Inflammatory macrophage treated with lipopolysaccharide for 4 hours (primary cell): ENCODE data around the gene AKT2.
"Not testable (repeated sequence)": the region's sequence is repeated elsewhere in the genome, so short reads cannot be mapped to it uniquely, and the experiment has no call there.

Experiments
- DNase-seq: peaks from one replicate; pipeline ENCODE4 v3.0.0-alpha.2; 2020

AKT2 gene

DNA sequence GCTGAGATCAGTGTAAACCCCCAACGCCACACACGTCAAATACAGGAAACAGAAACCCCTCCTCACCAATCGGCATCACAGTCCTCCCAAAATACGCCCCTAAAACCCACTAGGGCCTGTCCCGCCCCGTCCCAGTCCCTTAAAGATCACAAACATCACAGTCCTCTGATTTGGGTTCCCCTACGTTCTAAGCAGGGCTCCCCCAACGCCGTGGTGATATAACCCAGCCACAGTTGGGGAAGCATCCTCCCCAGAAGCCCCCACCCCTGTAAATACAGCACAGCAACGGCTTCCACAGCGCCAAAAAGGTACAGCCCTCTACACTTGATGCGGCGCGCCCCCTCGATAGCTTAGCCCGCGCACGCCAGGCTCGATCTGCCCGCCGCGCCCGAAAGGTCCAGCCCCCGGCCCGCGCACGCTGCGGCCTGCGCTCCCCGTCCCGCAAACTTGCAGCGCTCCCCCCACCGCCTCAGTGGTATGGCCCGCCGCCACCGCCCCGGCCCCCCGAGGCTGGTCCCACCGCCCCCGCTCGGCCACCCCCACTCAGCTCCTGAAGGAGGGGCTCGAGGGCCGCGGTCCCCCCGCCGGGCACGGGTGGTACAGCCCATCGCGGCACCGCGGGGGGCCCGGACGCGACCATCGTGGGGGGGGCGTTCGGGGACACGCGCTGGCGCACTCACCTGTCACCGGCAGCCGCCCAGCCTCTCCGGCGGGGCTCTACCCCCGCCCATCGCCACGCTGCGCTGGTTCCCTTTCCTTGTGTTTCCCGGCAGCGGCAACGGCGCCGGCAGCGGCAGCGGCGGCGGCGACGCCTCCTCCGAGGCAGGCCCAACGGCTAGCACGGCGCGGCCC, at the start of gene AKT2:
TSS of gene AKT2 (minus strand) at position 845 of the 852 bp plus-strand sequence. CDS start 20,078 bp downstream, outside the sequence.
- peak; percentile 65 for DNase-seq

DNA sequence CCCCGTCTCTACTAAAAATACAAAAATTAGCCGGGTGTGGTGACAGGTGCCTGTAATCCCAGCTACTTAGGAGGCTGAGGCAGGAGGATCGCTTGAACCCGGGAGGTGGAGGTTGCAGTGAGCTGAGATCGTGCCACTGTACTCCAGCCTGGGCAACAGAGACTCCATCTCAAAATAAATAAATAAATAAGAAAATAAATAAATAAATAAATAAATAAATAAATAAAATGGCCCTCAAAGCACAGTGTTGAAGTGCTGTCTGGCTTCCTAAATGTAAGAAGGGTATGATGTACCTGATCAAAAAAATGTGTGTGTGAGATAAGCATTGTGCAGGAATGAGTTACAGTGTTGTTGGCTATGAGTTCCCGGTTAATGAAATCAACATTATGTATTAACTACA, 47.9 kb upstream of the AKT2 start:
- not testable (repeated sequence) for DNase-seq

GRCh38 chr19:40332669-40333068, 47.5 kb upstream of the AKT2 start:
- DNase-seq: no peak

GRCh38 chr19:40331052-40331451, 45.9 kb upstream of the AKT2 start:
- DNase-seq: no peak

DNA sequence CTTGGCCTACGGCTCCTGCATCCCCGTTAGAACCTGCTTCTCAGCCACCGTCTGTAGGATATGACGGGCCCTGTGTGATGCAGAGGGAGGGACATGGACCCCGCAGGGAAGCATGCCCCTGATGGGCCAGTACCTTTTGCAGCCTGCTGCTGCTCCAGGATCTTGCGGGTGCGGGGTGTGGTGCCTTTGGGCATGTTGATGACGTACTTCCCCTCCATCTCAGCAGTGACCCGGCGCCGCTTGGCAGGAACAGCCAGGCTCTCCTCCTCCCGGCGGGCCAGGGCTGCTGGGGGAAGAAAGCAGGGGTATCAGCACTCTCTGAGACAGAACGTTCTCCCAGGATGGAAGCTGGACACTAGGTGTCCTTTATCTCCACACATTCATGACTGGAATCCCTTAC, 41.1 kb upstream of the AKT2 start:
- DNase-seq: no peak

- DNase-seq: no peak
Observed at GRCh38 chr19:40323705-40324104, 38.6 kb upstream of the AKT2 start.

- DNase-seq: no peak
Observed at GRCh38 chr19:40322951-40323615, 37.9 kb upstream of the AKT2 start.

DNA sequence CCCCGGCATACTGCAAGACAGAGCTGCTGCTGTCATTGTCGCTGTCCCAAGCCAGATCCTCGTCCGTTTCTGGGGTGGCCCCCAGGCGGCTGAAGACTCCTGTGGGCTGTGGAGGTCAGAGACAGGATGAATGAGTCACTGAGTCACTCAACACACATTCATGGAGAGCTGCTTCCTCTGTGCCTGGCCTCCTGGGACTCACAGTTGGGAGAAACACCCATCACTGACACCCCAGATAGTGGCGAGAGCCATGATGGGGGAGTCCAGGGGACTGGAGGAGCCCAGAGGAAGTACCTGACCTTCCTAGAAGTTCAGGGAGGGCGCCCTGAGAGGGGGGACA, 37.1 kb upstream of the AKT2 start:
- no peak for DNase-seq

- DNase-seq: no peak
Observed at GRCh38 chr19:40321566-40322270, 36.6 kb upstream of the AKT2 start.

DNA sequence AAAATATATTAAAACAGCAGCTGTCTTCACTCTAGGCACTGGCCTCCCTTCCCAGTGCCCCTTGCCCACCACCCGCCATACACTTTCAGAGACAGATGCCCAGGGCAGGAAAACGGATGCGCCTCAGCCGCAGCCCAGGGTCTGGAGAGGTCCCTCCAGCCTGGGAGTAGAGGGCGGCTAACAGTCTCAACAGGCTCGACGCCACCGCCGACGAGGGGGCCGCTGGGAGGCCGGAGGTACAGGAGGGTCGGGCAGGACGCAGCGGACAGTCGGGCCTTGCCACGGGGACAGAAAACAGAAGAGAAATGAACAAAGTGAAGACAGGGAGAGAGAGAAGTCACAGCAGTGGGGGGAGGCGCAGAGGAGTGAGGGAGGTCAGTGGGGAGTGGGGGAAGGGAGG, 35.9 kb upstream of the AKT2 start:
- no peak for DNase-seq

DNA sequence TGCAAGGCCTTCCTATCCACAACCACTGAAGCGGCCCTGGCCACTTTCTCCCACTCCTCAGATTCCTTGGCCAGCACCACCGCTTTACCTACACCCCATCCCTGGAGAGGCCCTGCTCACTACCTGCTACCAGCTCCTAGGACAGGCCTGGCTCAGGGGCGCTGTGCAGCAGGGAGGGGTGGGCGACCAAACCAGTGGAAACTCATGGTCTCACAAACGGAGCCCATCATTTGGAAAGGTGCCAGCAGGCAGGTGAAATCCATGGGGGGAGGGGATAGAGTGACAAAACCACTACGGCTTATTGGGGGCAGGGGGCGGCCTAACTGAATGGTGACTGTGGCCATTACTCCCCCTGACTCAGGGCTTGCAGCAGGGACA, 35.4 kb upstream of the AKT2 start:
- no peak for DNase-seq

GRCh38 chr19:40317338-40317737, 32.2 kb upstream of the AKT2 start:
- DNase-seq: no peak

GRCh38 chr19:40315812-40316470, 30.8 kb upstream of the AKT2 start:
- DNase-seq: no peak

GRCh38 chr19:40314656-40315055, 29.5 kb upstream of the AKT2 start:
- peak; percentile 33 for DNase-seq

GRCh38 chr19:40313229-40313983, 28.3 kb upstream of the AKT2 start:
- no peak for DNase-seq

- DNase-seq: no peak
Observed at GRCh38 chr19:40312533-40312932, 27.4 kb upstream of the AKT2 start.

DNA sequence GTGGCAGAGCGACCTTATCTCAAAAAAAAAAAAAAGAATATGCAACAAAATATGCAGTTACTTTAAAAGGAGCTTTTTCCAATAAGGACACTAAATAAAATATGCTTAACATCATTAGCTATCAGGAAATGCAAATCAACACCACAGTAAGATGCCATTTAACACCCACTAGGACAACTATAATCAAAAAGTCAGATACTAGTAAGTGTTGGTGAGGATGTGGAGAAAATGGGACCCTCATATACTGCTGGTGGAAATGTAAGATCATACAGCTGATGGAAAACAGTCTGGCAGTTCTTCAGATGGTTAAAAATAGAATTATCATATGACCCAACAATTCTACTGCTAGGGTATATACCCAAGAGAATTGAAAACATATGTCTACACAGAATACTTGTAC, 24.5 kb upstream of the AKT2 start:
- DNase-seq: no peak

GRCh38 chr19:40305403-40305802, 20.3 kb upstream of the AKT2 start:
- DNase-seq: peak; percentile 83

DNA sequence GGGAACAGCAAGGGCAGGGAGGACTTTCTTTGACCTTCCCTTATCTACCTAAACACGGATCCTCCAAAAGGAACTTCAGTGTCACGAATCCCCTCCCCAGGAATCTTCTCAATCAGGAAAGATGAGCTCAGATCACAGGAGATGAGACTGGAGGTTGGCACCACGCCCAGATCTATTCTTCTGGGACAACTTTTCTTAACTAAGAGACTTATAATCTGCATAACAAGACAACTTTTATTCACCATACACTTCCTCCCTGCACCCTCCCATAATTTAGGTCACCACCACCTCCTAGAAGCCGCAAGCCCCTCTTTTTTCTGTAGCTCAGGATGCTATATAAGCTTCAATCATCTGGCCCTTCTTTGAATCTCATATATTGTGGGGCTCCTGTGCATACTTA, 19.2 kb upstream of the AKT2 start:
- no peak for DNase-seq

- no peak for DNase-seq
Observed at GRCh38 chr19:40303765-40304164, 18.6 kb upstream of the AKT2 start.

DNA sequence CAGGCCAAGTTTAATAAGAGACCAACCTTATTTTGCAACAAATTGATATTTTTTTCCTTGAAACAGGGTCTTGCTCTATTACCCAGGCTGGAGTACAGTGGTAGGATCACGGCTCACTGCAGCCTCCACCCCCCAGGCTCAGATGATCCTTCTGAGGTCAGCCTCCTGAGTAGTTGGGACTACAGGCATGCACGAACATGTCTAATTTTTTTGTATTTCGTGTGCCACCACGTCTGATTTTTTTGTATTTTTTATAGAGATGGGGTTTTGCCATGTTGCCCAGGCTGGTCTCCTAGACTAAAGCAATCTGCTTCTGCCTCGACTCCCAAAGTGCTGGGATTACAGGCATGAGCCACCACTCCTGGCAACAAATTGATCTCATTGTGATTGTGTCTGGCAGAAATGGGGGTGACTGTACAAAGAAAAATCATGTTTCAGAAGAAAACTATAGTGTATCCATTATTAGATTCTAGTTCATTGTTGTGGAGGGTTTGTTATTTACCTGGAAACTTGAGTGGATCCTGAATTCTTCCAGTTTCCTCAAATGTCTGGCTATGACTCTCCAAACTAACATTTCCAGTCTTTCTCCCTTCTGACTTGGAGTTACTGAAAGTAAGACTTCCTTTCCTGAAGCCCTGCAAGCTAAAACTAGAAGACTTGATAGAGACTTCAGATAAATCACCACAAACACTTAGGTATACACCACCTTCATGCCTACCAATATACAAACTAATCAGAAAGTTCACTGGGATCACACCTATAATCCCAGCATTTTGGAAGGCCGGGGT, 17.3 kb upstream of the AKT2 start:
- no peak for DNase-seq

DNA sequence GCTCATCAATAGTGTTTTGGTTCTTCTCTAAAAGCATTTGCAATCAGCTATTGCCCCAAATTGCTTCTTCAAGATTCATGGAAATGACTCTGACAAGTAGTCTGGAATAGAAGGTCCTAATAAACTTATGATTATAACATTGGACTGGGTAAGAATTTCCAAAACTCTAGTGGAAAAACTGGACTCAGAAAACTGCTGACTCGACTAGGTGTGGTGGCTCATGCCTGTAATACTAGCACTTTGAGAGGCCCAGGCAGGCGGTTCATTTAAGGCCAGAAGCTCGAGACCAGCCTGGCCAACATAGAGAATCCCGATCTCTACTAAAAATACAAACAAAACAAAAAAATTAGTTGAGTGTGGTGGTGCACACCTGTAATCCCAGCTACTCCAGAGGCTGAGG, 15.5 kb upstream of the AKT2 start:
- DNase-seq: no peak
